HepG2 (cell line): Measurements from ENCODE around the gene CUL1.

Source experiments
- POLR2A ChIP-seq, 2 experiments: IDR thresholded peaks; 2 replicates each; pipeline ENCODE4 v1.6.1; 2011; ENCODE audit warnings: low read depth in 2 of 2, low read length in 2 of 2, mild to moderate bottlenecking in 1 of 2, moderate library complexity in 1 of 2; ENCODE audit not compliant: insufficient read depth in 1 of 2
- ZNF629 ChIP-seq: sonication (generic); formaldehyde crosslinking; conservative IDR thresholded peaks from 2 replicates; pipeline ENCODE4 v1.5.0; 2020; ENCODE audit warnings: missing genetic modification reagents

- TF ChIP-seq POLR2A (IDR thresholded peaks at IDR 0.05; ENCODE audit: insufficient read depth in 1 of 2, low read depth in 2 of 2, low read length in 2 of 2): no peak
- TF ChIP-seq ZNF629 (CRISPR knock-in tag): no peak
These were observed 37.2 kb upstream of the CUL1 start for GRCh38 chr7:148661471-148661870.
